Lung (tissue), 12 donors: ENCODE results near the gene DOCK2. TPM values are rescaled to one million over a fixed set of nuclear protein-coding genes. Genes with fewer than 3 reads are reported as not detected.

Source experiments
- ATAC-seq: fragments of 200-7000 bp; cut with Tn5 transposase; one replicate; pipeline ENCODE4 v1.9.1; 2020; ENCODE audit warnings: moderate number of reproducible peaks; ENCODE audit not compliant: insufficient read depth, low FRiP score
- DNase-seq, 3 donors: peaks; one replicate each; pipeline ENCODE4 v3.0.0-alpha.2; 2013 to 2017
- H3K27ac ChIP-seq, 2 donors: one replicate each; pipeline ENCODE4 v1.5.1; 2013; ENCODE audit warnings: mild to moderate bottlenecking in 2 of 2, moderate library complexity in 2 of 2, control low read depth in 1 of 2, inconsistent platforms in 1 of 2, low read depth in 1 of 2, low read length in 1 of 2
- H3K27me3 ChIP-seq, 3 donors: one replicate each; pipeline ENCODE4 v1.5.1; 2013; ENCODE audit warnings: low read length in 2 of 3; ENCODE audit not compliant: control insufficient read depth in 3 of 3, insufficient read depth in 3 of 3
- H3K36me3 ChIP-seq, 4 donors: one replicate each; pipeline ENCODE4 v1.5.1; 2013; ENCODE audit warnings: low read length in 4 of 4, mild to moderate bottlenecking in 1 of 4, moderate library complexity in 1 of 4; ENCODE audit not compliant: control insufficient read depth in 4 of 4, insufficient read depth in 4 of 4
- H3K4me1 ChIP-seq, 5 donors: one replicate each; pipeline ENCODE4 v1.5.1; 2013; ENCODE audit warnings: low read length in 5 of 5, mild to moderate bottlenecking in 2 of 5, moderate library complexity in 1 of 5; ENCODE audit not compliant: control insufficient read depth in 5 of 5, insufficient read depth in 5 of 5
- H3K4me3 ChIP-seq: one replicate; pipeline ENCODE4 v1.5.1; 2013; ENCODE audit warnings: mild to moderate bottlenecking, control low read depth, moderate library complexity
- H3K9ac ChIP-seq, 2 donors: one replicate each; pipeline ENCODE4 v1.5.1; 2013; ENCODE audit warnings: low read length in 2 of 2, control low read depth in 1 of 2; ENCODE audit not compliant: insufficient read depth in 1 of 2
- H3K9me3 ChIP-seq, 4 donors: one replicate each; pipeline ENCODE4 v1.5.1; 2013; ENCODE audit warnings: low read length in 3 of 4, mild to moderate bottlenecking in 1 of 4, moderate library complexity in 1 of 4; ENCODE audit not compliant: control insufficient read depth in 4 of 4, insufficient read depth in 3 of 4
- CTCF ChIP-seq: IDR thresholded peaks from 2 replicates; pipeline ENCODE4 v1.5.1; 2012; ENCODE audit warnings: mild to moderate bottlenecking; ENCODE audit errors: control extremely low read depth, extremely low read depth
- WGBS, 2 donors: extraction: QIAGEN DNeasy Blood & Tissue Kit; methylation state at CpG; one replicate each; pipeline ENCODE4 v1.1.7; 2013; 5-methylcytosine and 5-hydroxymethylcytosine counted together
- polyA plus RNA-seq, 2 donors: library from polyadenylated mRNA; stranded (reverse); fragments of 200-250 nt; gene quantifications; one replicate each; pipeline ENCODE4 v1.2.1, GENCODE V29; 2013
- total RNA-seq, 2 donors: library from RNA; depleted of rRNA in 1 of 2; stranded (reverse); fragments of >200 nt in 1 of 2; gene quantifications; one replicate each; pipeline ENCODE4 v1.2.1, GENCODE V29; 2014 to 2021
- donor health status: control.
- donor health status: control.
- donor health status: Bipolar disorder and iron deficiency.
- donor health status: healthy.
- donor health status: DM: yes; HTN: yes; CAD: no.

Gene DOCK2
- total and polyA plus RNA-seq, 4 donors = 9.6 to 66.6 (median 43.4) TPM

- DNase-seq (no peak), ATAC-seq (no peak)
- Histone ChIP-seq H3K27me3 (peaks cover 0 to 11% (median 0%) of the 10 kb centered on the region in 3 donors), H3K4me3 (no peak overlapping the region), H3K27ac (no peak overlapping the region), H3K9ac (no peak overlapping the region), H3K36me3 (no peaks in the 10 kb centered on the region), H3K4me1 (peaks cover 0 to 1% (median 0%) of the 10 kb centered on the region in 5 donors), H3K9me3 (peaks cover 0 to 1% (median 0%) of the 10 kb centered on the region in 4 donors)
- no peak for TF ChIP-seq CTCF
- WGBS, 2 donors = 79 to 91% methylated on average over 3 of the region's 3 CpGs
These were observed 383.3 kb downstream of the DOCK2 start for GRCh38 chr5:170020423-170020822.

- DNase-seq = no peak
- Histone ChIP-seq H3K27ac (no peak overlapping the region), H3K9me3 (peaks cover 0 to 1% (median 0%) of the 10 kb centered on the region in 4 donors), H3K36me3 (no peaks in the 10 kb centered on the region), H3K9ac (no peak overlapping the region), H3K27me3 (peaks cover 0 to 8% (median 3%) of the 10 kb centered on the region in 3 donors), H3K4me1 (no peaks in the 10 kb centered on the region), H3K4me3 (no peak overlapping the region)
- WGBS, 2 donors = 79 to 90% methylated on average over 8 of the region's 8 CpGs
- ATAC-seq = no peak
- no peak for TF ChIP-seq CTCF
These were observed 384.4 kb downstream of the DOCK2 start for GRCh38 chr5:170021506-170021905.

DNA sequence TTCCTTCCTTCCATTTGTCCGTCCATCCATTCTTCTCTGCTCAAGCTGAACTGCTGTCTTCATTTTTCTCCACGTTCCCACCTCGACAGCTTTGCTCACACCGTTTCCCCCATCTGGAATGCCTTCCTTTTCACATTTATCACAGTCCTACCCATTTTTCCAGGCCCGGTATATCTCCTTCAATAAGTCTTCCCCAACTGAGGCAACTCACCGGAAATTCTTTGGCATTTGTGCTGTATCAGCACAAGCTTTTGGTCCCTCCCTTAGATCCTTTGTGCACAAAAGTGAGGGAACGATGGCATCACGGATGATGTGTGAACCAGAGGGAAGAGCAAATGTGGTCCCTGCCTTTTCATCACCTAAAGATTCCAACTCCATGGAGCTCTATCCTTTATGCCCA is 388.8 kb downstream of the DOCK2 start:
- no peaks in the 10 kb centered on the region for H3K36me3 ChIP-seq
- H3K27me3 ChIP-seq = peaks cover 0 to 6% (median 3%) of the 10 kb centered on the region in 3 donors
- ATAC-seq = no peak
- H3K4me1 ChIP-seq = no peaks in the 10 kb centered on the region
- TF ChIP-seq CTCF = no peak
- no peaks in the 10 kb centered on the region for H3K9me3 ChIP-seq
- no peak overlapping the region for H3K9ac ChIP-seq
- WGBS, 2 donors = 77 to 85% methylated on average over 8 of the region's 8 CpGs
- H3K27ac ChIP-seq = no peak overlapping the region
- no peak for DNase-seq
- no peak overlapping the region for H3K4me3 ChIP-seq

- no peaks in the 10 kb centered on the region for H3K36me3 ChIP-seq
- no peak for TF ChIP-seq CTCF
- H3K4me3 ChIP-seq = no peak overlapping the region
- WGBS, 2 donors = 55 to 58% methylated on average over 2 of the region's 2 CpGs
- no peak for ATAC-seq
- H3K27ac ChIP-seq = no peak overlapping the region
- peaks cover 0 to 5% (median 3%) of the 10 kb centered on the region in 3 donors for H3K27me3 ChIP-seq
- no peaks in the 10 kb centered on the region for H3K4me1 ChIP-seq
- no peak overlapping the region for H3K9ac ChIP-seq
- DNase-seq = peak in 1 of 3 donors; percentile 24
- H3K9me3 ChIP-seq = no peaks in the 10 kb centered on the region
These were observed 391.0 kb downstream of the DOCK2 start for GRCh38 chr5:170028124-170028523.
